ENCODE results near the gene NUMBL. TPM values are rescaled to one million over a fixed set of nuclear protein-coding genes. Genes with fewer than 3 reads are reported as not detected.

Gene NUMBL
- total and polyA plus RNA-seq, 2 of the 8 experiments (the other 6 are each of a cell fraction or from before 2014, with no cell fraction given), result 13.5 to 24.8 TPM

DNA sequence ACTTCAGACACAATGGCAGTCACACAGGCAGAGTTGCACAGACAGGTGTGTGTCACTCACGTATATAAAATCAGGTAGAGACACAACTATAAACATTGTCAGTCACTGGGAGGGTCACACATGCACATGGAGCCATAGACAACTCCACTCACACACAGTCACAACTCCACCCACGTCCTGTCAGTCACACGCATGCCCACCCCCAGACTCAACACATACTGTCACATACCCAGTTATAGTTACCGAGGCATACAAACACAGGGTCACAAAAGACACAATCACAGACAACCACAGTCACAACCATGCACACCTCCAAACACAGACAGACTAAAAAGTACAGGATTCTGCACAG, 1.5 kb downstream of the NUMBL start (continued):
- TF ChIP-seq TBP (IDR thresholded peaks at IDR 0.05; ENCODE audit: low read depth, low read length), result no peak
- no peak for TF ChIP-seq RAD21 (IDR thresholded peaks at IDR 0.05 in 1 of 2, conservative IDR thresholded peaks at IDR 0.05 in 1 of 2; ENCODE audit: low read depth in 2 of 2, low read length in 2 of 2)
